GM12878 (cell line): ENCODE measurements around the gene CYP2A7.
"Not testable (repeated sequence)": the region's sequence is repeated elsewhere in the genome, so short reads cannot be mapped to it uniquely, and the experiment has no call there.

Source experiments
- CBX3 ChIP-seq: fragments of 200-600 bp; sonication (generic); IDR thresholded peaks from 2 replicates; pipeline ENCODE4 v1.6.1; 2016; ENCODE audit warnings: low read depth, borderline replicate concordance
- CTCF ChIP-seq, 3 experiments: IDR thresholded peaks in 2 of 3; conservative IDR thresholded peaks in 1 of 3; 2 replicates each; pipeline ENCODE4 v1.5.1; 2011; ENCODE audit warnings: low read depth in 3 of 3, low read length in 3 of 3, mild to moderate bottlenecking in 3 of 3, control low read depth in 2 of 3, moderate library complexity in 2 of 3, inconsistent platforms in 1 of 3, mixed read lengths in 1 of 3; ENCODE audit not compliant: control insufficient read depth in 2 of 3, insufficient read depth in 1 of 3; ENCODE audit errors: extremely low read depth in 1 of 3
- EP300 ChIP-seq, 2 experiments: fragments of 150-350 bp in 1 of 2; IDR thresholded peaks; 2 replicates each; pipeline ENCODE4 v1.6.1; 2011 to 2012; ENCODE audit warnings: low read depth in 2 of 2, low read length in 2 of 2, borderline replicate concordance in 1 of 2, improper control_type of control experiment in 1 of 2, inconsistent platforms in 1 of 2; ENCODE audit not compliant: control insufficient read depth in 1 of 2
- HDAC2 ChIP-seq: fragments of 200-600 bp; sonication (generic); IDR thresholded peaks from 2 replicates; pipeline ENCODE4 v1.6.1; 2017
- JUND ChIP-seq: IDR thresholded peaks from 2 replicates; pipeline ENCODE4 v1.6.1; 2012; ENCODE audit warnings: low read depth, mild to moderate bottlenecking, low read length, improper control_type of control experiment, moderate library complexity
- REST ChIP-seq: IDR thresholded peaks from 2 replicates; pipeline ENCODE4 v1.6.1; 2012; ENCODE audit warnings: mild to moderate bottlenecking, low read depth, low read length
- SIN3A ChIP-seq: IDR thresholded peaks from 2 replicates; pipeline ENCODE4 v1.6.1; 2012; ENCODE audit warnings: low read depth, low read length, improper control_type of control experiment
- SREBF2 ChIP-seq: IDR thresholded peaks from 2 replicates; pipeline ENCODE4 v1.6.1; 2012; ENCODE audit warnings: mild to moderate bottlenecking, low read length
- USF2 ChIP-seq: IDR thresholded peaks from 2 replicates; pipeline ENCODE4 v1.6.1; 2011; ENCODE audit warnings: low read depth, low read length, improper control_type of control experiment, borderline replicate concordance
- YY1 ChIP-seq: IDR thresholded peaks from 2 replicates; pipeline ENCODE4 v1.6.1; 2011; ENCODE audit warnings: low read depth, mild to moderate bottlenecking, low read length
- ZBTB33 ChIP-seq: fragments of 450-650 bp; IDR thresholded peaks from 2 replicates; pipeline ENCODE4 v1.6.1; 2017; ENCODE audit warnings: mild to moderate bottlenecking

- TF ChIP-seq HDAC2; YY1; EP300 (IDR thresholded peaks at IDR 0.05; ENCODE audit: borderline replicate concordance in 1 of 2, control insufficient read depth in 1 of 2, low read depth in 2 of 2, low read length in 2 of 2); SIN3A; CTCF (IDR thresholded peaks at IDR 0.05 in 2 of 3, conservative IDR thresholded peaks at IDR 0.05 in 1 of 3; ENCODE audit: control insufficient read depth in 2 of 3, extremely low read depth in 1 of 3, insufficient read depth in 1 of 3, low read depth in 3 of 3, low read length in 3 of 3); REST; SREBF2; USF2; CBX3; ZBTB33; JUND: not testable (repeated sequence)
These were observed 49.6 kb downstream of the CYP2A7 start for GRCh38 chr19:40832431-40832790.
